Activated naive CD4-positive, alpha-beta T cell treated with anti-CD3 and anti-CD28 coated beads, Interleukin-2, amount 10 ng/mL, durations not matched to agents 7 days and 5 days (primary cell): ENCODE measurements around the gene NPHP4.

Experiments used
- CTCF ChIA-PET: fragments of 350-600 bp; sonication (Branson Sonifier 250); formaldehyde crosslinking; loops from one replicate; lab custom pipeline; 2021; ENCODE audit warnings: antibody characterized with exemption; lab: Charles Lee
- DNase-seq: peaks from one replicate; pipeline ENCODE4 v3.0.0-alpha.2; 2020
- H3K27ac Mint-ChIP-seq: one replicate; pipeline ENCODE4 v1.8.0; 2021; ENCODE audit warnings: mild to moderate bottlenecking, moderate library complexity, mixed read lengths
- H3K27me3 Mint-ChIP-seq: one replicate; pipeline ENCODE4 v1.8.0; 2021; ENCODE audit warnings: mild to moderate bottlenecking, mixed read lengths
- H3K36me3 Mint-ChIP-seq: one replicate; pipeline ENCODE4 v1.8.0; 2021; ENCODE audit warnings: mixed read lengths
- H3K4me1 Mint-ChIP-seq: one replicate; pipeline ENCODE4 v1.8.0; 2021; ENCODE audit warnings: mixed read lengths
- H3K4me3 Mint-ChIP-seq: one replicate; pipeline ENCODE4 v1.8.0; 2021; ENCODE audit warnings: mild to moderate bottlenecking, moderate library complexity, mixed read lengths
- H3K9me3 Mint-ChIP-seq: one replicate; pipeline ENCODE4 v1.8.0; 2021; ENCODE audit warnings: mixed read lengths

Gene NPHP4

DNA sequence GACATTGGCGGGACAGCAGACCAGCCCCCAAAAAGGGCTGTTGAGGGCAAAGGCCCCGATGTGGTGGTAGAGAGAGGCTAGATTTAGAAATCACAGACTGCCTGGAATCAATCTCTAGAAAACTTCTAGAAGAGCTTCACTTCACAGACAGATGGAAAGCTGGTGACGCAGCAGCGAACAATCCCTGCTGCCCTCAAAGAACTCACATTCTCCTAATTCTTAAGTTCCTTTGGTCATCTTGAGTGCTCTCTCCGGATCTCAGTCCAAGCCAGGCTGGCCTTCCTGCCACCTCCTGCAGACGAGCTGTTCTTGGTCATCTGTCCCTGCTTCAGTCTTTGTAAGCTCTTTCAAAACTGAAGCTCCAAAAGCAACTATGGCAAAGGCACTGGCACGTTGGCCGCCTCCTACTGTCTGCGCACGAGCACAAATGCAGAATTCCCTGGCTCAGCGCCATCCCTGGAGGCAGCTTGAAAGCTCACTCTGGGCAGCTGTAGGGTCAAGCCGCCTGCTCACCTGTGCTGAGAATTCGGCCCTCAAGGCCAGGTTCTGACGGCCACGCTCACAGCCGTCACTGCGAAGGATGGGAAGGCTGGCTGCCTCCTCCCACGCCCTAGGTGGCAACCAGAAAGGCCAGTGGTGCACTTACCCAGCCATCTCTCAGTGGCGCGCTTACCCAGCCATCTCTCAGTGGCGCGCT, 110.6 kb downstream of the NPHP4 start:
- Mint-ChIP-seq H3K36me3 (peaks cover 14% of the 10 kb centered on the region), H3K4me3 (no peak overlapping the region), H3K9me3 (peaks cover 4% of the 10 kb centered on the region), H3K27me3 (no peaks in the 10 kb centered on the region), H3K4me1 (no peaks in the 10 kb centered on the region), H3K27ac (no peak overlapping the region)
- no peak for DNase-seq
- CTCF ChIA-PET = no interaction called here

DNA sequence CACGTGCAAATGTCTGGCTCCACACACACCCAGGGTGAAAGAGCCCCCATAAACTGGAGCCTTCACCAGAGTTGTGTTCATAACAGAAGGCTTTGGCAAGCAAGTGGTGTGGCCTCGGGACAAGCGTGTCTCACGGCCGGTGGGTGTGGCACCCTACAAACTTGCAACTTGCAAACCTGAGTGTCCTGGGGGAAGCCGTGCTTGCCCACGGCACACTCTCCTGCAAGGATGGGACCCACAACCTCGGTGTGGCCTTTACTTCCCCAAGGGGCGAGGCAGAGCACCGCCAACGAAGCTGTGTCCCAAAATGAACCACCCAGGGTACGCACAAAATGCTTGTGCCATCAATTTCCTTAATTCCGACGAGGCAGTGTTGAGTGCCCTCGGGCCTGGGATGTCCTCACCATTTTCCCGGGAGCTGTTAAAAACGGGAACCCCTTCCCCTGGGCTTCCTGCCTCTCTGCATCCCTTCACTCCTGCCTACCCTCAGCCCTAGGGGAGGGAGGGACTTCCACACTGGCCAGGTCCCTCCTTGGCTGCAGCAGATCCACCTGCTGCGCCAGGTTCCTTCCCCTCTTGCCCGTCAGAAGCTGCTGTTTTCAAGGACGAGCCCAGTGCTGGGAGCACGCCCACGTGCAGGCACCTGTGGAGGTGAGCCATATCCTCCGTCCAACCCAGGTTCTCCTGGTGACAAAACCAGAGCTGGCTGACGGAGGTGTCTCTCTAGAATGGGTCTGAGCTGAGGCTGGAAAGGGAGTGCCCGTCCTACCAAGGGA, 111.4 kb downstream of the NPHP4 start:
- Mint-ChIP-seq H3K36me3 (peaks cover 14% of the 10 kb centered on the region), H3K4me1 (no peaks in the 10 kb centered on the region), H3K27ac (no peak overlapping the region), H3K4me3 (no peak overlapping the region), H3K27me3 (no peaks in the 10 kb centered on the region), H3K9me3 (peaks cover 4% of the 10 kb centered on the region)
- CTCF ChIA-PET = no interaction called here
- no peak for DNase-seq

DNA sequence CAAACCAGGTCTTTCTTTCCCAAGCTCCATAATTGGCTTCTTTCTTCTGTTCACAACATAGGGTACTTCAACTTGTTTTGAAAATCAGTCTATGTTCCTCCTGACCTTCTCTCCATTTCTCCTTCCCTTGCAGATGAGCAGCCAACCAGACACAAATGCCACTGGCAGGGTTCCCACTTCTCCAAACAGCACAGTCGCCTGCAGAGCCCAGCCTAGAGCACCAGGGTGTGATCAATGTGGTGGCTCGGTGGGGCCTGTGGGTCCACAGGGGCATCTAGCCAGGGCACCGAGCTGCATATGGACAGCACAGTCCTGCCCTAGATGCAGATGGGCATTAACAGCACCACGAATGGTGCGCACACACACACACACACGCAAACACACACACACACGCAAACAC, 112.8 kb downstream of the NPHP4 start:
- Mint-ChIP-seq H3K27ac (no peak overlapping the region), H3K36me3 (peaks cover 15% of the 10 kb centered on the region), H3K4me3 (no peak overlapping the region), H3K9me3 (peaks cover 4% of the 10 kb centered on the region), H3K4me1 (no peaks in the 10 kb centered on the region), H3K27me3 (no peaks in the 10 kb centered on the region)
- CTCF ChIA-PET = no interaction called here
- DNase-seq = no peak

DNA sequence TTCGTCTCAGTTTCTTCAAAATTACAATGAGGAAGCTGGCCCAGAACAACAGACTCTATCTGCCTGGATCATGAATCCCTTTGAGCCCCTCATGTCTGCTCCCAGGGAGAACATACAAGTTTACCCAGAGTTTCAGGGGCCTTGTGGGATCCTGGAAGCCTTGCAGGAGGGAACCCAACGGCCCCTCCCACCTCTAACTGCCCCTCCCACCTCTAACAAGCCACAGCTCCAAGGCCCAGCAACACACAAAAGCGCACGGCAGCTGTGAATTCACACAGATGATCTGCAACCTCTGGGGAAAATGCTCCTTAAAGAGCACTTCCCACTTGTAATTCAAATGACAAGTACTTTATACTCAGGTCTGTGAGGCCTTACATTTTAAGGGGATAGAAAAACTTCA, 113.3 kb downstream of the NPHP4 start:
- CTCF ChIA-PET = no interaction called here
- no peak for DNase-seq
- Mint-ChIP-seq H3K9me3 (peaks cover 4% of the 10 kb centered on the region), H3K4me1 (no peaks in the 10 kb centered on the region), H3K27me3 (no peaks in the 10 kb centered on the region), H3K36me3 (peaks cover 15% of the 10 kb centered on the region), H3K27ac (peak overlapping the region; percentile 62), H3K4me3 (no peak overlapping the region)

DNA sequence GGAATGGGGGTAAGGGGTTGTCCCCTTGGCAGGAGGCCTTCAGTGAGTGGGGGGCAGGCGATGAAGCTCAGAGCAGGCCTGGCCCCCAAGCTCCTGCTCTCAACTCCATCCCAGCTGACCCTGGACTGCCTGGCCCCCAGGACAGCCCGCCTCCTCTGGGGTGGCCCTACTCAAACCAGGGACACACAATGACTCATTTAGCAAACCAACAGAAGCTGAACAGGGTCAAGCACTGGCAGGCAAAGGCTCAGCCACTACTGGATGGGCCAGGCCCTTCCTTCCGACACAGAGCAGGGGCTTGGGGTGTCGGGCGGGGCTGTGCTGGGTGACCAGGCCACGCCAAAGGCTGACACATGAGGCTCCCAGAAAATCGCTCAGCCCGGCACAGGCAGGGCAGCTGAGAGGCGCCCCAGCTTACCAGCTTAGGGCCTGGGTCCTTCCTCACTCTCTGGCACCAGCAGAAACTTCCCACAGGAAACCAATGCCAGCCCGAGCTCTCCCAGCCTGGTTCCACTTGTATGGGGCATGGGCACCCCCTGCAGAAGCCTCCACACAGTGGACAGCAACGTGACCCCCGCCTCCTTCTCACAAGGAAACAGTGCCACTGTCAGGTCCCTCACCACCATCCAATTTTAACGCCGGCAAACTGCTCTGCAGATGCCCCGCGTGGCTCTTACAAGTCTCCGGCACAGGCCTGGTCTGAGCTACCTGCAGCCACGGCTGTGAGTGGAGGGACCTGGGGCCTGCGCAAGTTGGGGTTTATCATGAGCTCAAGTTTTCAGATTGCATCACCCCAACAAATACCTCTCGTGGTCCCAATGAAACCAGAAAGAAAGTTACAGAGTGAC, 114.3 kb downstream of the NPHP4 start:
- H3K27me3 Mint-ChIP-seq = no peaks in the 10 kb centered on the region
- no peaks in the 10 kb centered on the region for H3K4me1 Mint-ChIP-seq
- DNase-seq = no peak
- no peak overlapping the region for H3K4me3 Mint-ChIP-seq
- CTCF ChIA-PET = no interaction called here
- H3K36me3 Mint-ChIP-seq = peaks cover 15% of the 10 kb centered on the region
- no peak overlapping the region for H3K27ac Mint-ChIP-seq
- H3K9me3 Mint-ChIP-seq = peaks cover 4% of the 10 kb centered on the region

DNA sequence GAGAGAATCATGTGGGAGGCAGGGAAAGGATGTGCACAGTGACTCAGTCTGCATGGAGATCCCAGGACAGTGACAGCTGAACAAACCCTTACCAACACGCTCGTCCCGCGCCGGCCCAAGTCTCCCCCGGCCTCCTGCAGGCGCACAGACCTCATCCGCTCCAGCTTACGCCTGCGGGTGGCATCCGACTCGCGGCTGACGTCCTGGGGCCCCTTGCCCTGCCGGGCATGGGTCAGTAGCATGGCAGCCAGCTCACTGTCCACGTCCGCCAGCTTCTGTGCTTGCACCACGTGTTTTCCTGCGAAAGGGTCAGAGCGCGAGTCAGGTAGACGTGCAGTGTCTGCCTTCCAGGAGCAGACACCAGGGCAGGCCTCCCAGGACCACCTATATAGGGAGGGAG, 115.2 kb downstream of the NPHP4 start:
- no peak for DNase-seq
- Mint-ChIP-seq H3K36me3 (peaks cover 17% of the 10 kb centered on the region), H3K4me1 (peaks cover 3% of the 10 kb centered on the region), H3K4me3 (no peak overlapping the region), H3K27ac (no peak overlapping the region), H3K9me3 (peaks cover 4% of the 10 kb centered on the region), H3K27me3 (no peaks in the 10 kb centered on the region)
- CTCF ChIA-PET = no interaction called here

DNA sequence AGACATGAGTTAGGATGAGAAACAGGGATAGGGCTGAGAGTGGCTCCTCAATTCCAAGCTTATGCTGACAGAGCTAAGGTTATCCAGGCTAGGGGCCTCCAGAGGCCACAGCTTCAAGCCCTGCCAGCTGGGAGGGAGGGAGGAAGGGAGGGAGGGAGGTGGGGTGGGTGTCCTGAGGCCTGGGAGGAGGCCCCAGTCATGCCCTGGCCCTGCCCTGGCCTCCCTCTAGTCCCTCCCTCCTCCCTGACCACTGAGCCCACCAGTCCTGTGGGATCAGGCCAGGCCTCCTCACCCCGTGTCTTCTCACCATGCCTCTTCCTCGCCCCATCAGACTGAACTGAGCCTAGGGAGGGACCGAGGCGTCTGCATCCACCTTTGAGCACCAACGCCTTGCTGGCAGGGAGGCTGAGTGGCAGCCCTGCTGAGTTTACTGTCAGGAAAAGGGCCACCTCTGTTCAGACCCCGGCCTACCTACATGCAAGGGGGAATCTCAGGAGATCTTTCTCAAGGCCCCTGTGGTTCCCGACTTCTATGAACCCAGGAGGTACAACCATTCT, 116.1 kb downstream of the NPHP4 start:
- Mint-ChIP-seq H3K9me3 (peaks cover 4% of the 10 kb centered on the region), H3K4me3 (no peak overlapping the region), H3K27me3 (no peaks in the 10 kb centered on the region), H3K4me1 (peaks cover 3% of the 10 kb centered on the region), H3K27ac (no peak overlapping the region), H3K36me3 (peaks cover 18% of the 10 kb centered on the region)
- DNase-seq = no peak
- CTCF ChIA-PET = no interaction called here

DNA sequence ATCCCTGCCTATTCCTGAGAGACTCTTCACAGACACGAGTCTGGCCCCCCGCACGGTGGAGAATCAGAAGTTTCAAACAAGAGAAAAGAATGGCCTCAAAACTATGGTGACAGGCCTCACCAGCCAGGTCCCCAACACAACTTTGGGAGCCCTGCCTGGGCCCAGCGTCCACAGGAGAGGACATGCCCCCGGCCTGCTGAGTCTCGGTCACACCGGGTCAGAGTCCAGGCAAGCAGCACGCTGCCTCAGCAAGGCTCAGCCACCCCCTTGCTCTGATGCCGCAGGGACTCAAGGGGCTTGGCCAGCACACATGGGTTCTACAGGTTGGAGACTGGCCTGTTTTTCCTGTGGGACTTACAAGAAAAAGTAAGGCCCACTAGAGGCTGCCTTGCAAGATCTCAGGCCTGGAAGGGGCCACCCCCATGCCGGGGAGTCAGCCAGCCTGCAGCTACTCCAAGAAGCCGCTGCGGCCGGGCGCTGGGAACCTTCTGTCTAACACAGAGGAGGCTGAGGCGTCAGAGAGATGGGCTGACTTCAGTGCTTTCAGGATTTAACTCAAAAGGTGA, 116.8 kb downstream of the NPHP4 start:
- no peak for DNase-seq
- H3K4me3 Mint-ChIP-seq = no peak overlapping the region
- peaks cover 4% of the 10 kb centered on the region for H3K9me3 Mint-ChIP-seq

DNA sequence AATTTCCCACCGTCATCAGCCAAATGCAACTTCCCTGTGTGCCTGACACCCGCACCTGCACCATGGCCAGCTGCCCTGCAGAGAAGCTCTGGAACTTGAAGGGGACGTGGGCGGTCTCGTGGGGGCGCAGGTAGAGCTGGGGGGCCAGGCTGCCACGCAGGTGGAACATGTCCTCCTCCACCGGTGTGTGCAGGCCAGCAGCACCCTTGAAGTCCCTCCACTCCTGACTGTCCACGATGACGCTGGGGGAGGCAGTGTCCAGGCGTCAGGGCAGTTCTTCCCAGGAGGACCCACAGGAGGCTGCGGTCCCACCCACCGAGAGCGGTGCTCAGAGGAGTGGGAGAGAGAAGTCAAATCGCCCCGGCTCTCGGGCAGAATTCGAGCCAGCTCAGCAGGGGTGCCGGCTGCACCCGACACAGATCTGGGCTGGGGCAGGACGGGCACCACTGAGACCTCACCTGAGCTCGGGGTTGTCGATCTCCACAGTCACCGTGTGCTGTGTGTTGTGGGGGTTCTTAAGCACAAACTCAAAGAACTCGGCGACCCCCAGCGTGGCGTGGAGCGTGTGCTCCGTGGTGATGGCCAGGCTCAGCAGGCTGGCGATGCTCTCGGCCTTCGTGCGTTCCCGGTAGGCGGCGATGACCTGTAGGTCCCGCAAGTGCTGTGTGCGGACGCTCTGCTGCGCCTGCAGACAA, 117.7 kb downstream of the NPHP4 start:
- peaks cover 9% of the 10 kb centered on the region for H3K36me3 Mint-ChIP-seq
- DNase-seq = no peak
- CTCF ChIA-PET = no interaction called here
- no peaks in the 10 kb centered on the region for H3K9me3 Mint-ChIP-seq
- no peaks in the 10 kb centered on the region for H3K27me3 Mint-ChIP-seq
- no peak overlapping the region for H3K27ac Mint-ChIP-seq
- no peak overlapping the region for H3K4me3 Mint-ChIP-seq
- H3K4me1 Mint-ChIP-seq = peaks cover 3% of the 10 kb centered on the region

More for the DNA sequence above, 116.8 kb downstream of the NPHP4 start:
- H3K36me3 Mint-ChIP-seq = peaks cover 17% of the 10 kb centered on the region
- H3K27me3 Mint-ChIP-seq = no peaks in the 10 kb centered on the region
- no peak overlapping the region for H3K27ac Mint-ChIP-seq
- CTCF ChIA-PET = no interaction called here
- peaks cover 3% of the 10 kb centered on the region for H3K4me1 Mint-ChIP-seq

DNA sequence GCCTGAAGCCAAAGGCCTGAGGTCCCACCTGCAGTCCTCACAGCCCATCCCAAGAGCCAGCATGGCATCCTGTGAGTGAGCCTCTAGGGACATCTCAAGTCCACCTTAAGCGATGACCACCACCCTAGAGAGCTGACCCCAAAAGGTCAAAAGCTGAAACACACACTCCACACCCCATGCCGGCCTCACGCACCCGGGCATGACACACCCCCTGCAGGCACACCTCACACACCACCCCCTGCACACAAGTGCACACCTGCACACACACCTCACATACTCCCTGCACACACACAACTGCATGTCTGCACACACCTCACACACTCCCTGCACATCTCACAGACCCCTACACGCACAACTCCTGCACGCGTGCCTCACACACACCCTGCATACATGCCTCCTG, 118.7 kb downstream of the NPHP4 start:
- no peak overlapping the region for H3K4me3 Mint-ChIP-seq
- H3K9me3 Mint-ChIP-seq = peaks cover 6% of the 10 kb centered on the region
- peaks cover 3% of the 10 kb centered on the region for H3K4me1 Mint-ChIP-seq
- no peak for DNase-seq
- no peak overlapping the region for H3K27ac Mint-ChIP-seq
- no peaks in the 10 kb centered on the region for H3K27me3 Mint-ChIP-seq
- CTCF ChIA-PET = no interaction called here
- peaks cover 10% of the 10 kb centered on the region for H3K36me3 Mint-ChIP-seq

DNA sequence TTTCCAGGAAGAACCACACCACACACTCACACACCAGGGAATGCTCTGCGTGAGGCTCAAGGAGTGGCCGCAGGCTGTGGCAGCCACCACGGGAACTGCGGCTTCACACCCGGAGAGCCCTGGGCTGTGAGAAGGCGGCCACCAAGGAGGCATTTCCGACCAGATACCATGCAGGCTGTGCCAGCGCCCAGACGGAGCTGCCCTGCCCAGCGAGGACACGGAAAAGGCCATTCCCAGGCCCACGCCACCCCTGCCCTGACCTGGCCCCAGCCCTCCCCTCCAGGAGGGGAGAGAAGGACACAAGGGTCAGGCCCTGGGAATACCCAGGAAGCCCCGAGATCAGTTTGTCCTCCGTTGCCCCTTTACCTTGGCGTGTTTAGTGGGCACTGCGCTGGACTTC, 119.3 kb downstream of the NPHP4 start:
- no peaks in the 10 kb centered on the region for H3K27me3 Mint-ChIP-seq
- peaks cover 13% of the 10 kb centered on the region for H3K36me3 Mint-ChIP-seq
- H3K4me3 Mint-ChIP-seq = no peak overlapping the region
- CTCF ChIA-PET = no interaction called here
- H3K27ac Mint-ChIP-seq = no peak overlapping the region
- H3K4me1 Mint-ChIP-seq = peaks cover 3% of the 10 kb centered on the region
- peaks cover 10% of the 10 kb centered on the region for H3K9me3 Mint-ChIP-seq
- no peak for DNase-seq

DNA sequence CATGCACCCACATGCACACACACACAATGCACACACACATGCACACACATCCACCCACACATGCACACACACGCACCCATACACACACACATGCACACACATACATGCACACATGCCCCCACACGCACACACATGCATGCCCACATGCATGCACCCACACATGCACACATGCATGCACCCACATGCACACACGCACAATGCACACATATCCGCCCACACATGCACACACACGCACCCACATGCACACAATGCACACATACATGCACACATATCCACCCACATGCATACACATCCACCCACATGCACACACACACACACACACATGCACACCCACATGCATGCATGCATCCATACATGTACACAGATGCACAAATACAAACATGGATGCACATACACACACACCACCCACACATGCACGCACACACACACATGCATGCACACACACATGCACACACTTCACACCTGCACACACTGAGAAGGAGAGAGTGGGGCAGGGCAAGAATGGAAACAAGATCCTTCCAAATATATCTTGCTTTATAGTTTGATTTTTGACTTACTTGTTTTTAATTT, 123.2 kb downstream of the NPHP4 start:
- Mint-ChIP-seq H3K4me1 (peaks cover 3% of the 10 kb centered on the region), H3K9me3 (peaks cover 10% of the 10 kb centered on the region), H3K4me3 (no peak overlapping the region), H3K27me3 (no peaks in the 10 kb centered on the region), H3K27ac (peak overlapping the region; percentile 3), H3K36me3 (peaks cover 14% of the 10 kb centered on the region)
- CTCF ChIA-PET = no interaction called here
- no peak for DNase-seq

DNA sequence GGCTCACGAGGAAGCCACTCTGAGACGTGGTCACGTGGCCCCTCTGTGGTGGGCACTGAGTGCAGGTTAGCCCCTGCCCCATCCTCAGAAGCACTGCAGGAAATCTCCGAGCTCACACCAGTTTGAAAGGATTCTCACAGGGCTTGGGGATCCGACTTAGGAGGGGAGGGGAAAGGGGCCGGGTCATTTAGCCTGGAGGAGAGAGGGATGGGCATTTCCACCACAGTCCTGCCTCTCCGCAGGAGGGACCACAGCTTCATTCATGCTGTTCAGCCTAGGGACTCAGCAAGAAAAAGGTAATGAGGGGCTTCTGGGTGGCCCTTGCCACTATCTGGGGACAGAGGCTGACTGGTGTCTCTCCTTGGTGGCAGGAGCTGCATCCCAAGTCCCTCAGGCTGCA, 126.5 kb downstream of the NPHP4 start:
- Mint-ChIP-seq H3K4me1 (no peaks in the 10 kb centered on the region), H3K9me3 (peaks cover 10% of the 10 kb centered on the region), H3K27ac (no peak overlapping the region), H3K36me3 (peaks cover 12% of the 10 kb centered on the region), H3K4me3 (no peak overlapping the region), H3K27me3 (no peaks in the 10 kb centered on the region)
- CTCF ChIA-PET = no interaction called here
- DNase-seq = no peak
